Spinal cord (tissue), 10 donors: ENCODE measurements around the gene CACNA1A. TPM values are rescaled to one million over a fixed set of nuclear protein-coding genes. Genes with fewer than 3 reads are reported as not detected.
A peak's percentile ranks its signal among the peaks of the same experiment; 100 is the strongest.
"Not testable (repeated sequence)": the region's sequence is repeated elsewhere in the genome, so short reads cannot be mapped to it uniquely, and the experiment has no call there.

ENCODE experiments used
- DNase-seq, 6 donors: peaks; one replicate each; pipeline versions ENCODE4 v3.0.0 to v3.0.0-alpha.2; 2013 to 2015; ENCODE audit warnings: low spot score in 6 of 6, low read depth in 4 of 6
- H3K27ac ChIP-seq: one replicate; pipeline ENCODE4 v1.5.1; 2013; ENCODE audit warnings: low read depth, low read length, control low read depth
- H3K27me3 ChIP-seq: one replicate; pipeline ENCODE4 v1.6.1; 2013; ENCODE audit warnings: low read length; ENCODE audit not compliant: control insufficient read depth, insufficient read depth
- H3K36me3 ChIP-seq: one replicate; pipeline ENCODE4 v1.6.1; 2013; ENCODE audit warnings: low read length; ENCODE audit not compliant: control insufficient read depth, insufficient read depth
- H3K4me1 ChIP-seq: one replicate; pipeline ENCODE4 v1.6.1; 2013; ENCODE audit warnings: low read length; ENCODE audit not compliant: control insufficient read depth, insufficient read depth
- H3K4me3 ChIP-seq: one replicate; pipeline ENCODE4 v1.5.1; 2013; ENCODE audit warnings: low read depth, low read length, control low read depth
- H3K9me3 ChIP-seq: one replicate; pipeline ENCODE4 v1.6.1; 2013; ENCODE audit warnings: low read length; ENCODE audit not compliant: control insufficient read depth, insufficient read depth
- WGBS: methylation state at CpG from one replicate; pipeline ENCODE4 v1.1.5; 2013; ENCODE audit warnings: missing lambda C conversion rate; ENCODE audit not compliant: insufficient coverage; 5-methylcytosine and 5-hydroxymethylcytosine counted together
- polyA plus RNA-seq, 2 donors: library from polyadenylated mRNA; unstranded; fragments of 120-200 nt; gene quantifications; one replicate each; pipeline ENCODE4 v1.2.1, GENCODE V29; 2013; ENCODE audit not compliant: insufficient read length in 2 of 2
- total RNA-seq, 2 donors: library from RNA; depleted of rRNA in 1 of 2; stranded (reverse); fragments of 120-200 nt in 1 of 2; fragments of >200 nt in 1 of 2; gene quantifications; one replicate each; pipeline versions ENCODE4 v1.2.3 to v1.2.4, GENCODE V29; 2013 to 2014
- donor health status: healthy.

Gene CACNA1A
- total and polyA plus RNA-seq, 4 donors = 39.8 to 116 (median 66.7) TPM

- Histone ChIP-seq H3K27ac (no peak overlapping the region), H3K9me3 (no peaks in the 10 kb centered on the region), H3K27me3 (no peaks in the 10 kb centered on the region), H3K36me3 (no peaks in the 10 kb centered on the region), H3K4me1 (peaks cover 3% of the 10 kb centered on the region), H3K4me3 (no peak overlapping the region)
- no peak for DNase-seq
- WGBS = 93% methylated on average over 4 of the region's 4 CpGs
Observed at GRCh38 chr19:13187419-13187818, 318.9 kb downstream of the CACNA1A start.

DNA sequence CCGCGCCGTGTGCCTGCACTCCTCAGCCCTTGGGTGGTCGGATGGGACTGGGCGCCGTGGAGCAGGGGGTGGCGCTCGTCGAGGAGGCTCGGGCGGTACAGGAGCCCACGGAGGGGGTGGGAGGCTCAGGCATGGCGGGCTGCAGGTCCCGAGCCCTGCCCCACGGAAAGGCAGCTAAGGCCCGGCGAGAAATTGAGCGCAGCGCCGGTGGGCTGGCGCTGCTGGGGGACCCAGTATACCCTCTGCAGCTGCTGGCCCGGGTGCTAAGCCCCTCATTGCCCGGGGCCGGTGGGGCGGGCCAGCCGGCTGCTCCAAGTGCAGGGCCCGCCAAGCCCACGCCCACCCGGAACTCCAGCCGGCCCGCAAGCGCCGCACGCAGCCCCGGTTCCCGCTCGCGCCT lies 319.6 kb downstream of the CACNA1A start:
- H3K4me1 ChIP-seq, DNase-seq, H3K4me3 ChIP-seq, H3K27me3 ChIP-seq, H3K36me3 ChIP-seq, H3K27ac ChIP-seq, H3K9me3 ChIP-seq: not testable (repeated sequence)
- WGBS = 95% methylated on average over 32 of the region's 38 CpGs

- peaks cover 16% of the 10 kb centered on the region for H3K4me1 ChIP-seq
- not testable (repeated sequence) for H3K36me3 ChIP-seq, H3K27ac ChIP-seq, H3K27me3 ChIP-seq, H3K4me3 ChIP-seq, DNase-seq, H3K9me3 ChIP-seq
- WGBS = 62% methylated on average over 18 of the region's 22 CpGs
Observed at GRCh38 chr19:13185763-13186657, 320.3 kb downstream of the CACNA1A start.

- WGBS = 93% methylated on average over 8 of the region's 23 CpGs
- H3K9me3 ChIP-seq, H3K4me3 ChIP-seq, H3K27ac ChIP-seq, DNase-seq, H3K36me3 ChIP-seq, H3K27me3 ChIP-seq: not testable (repeated sequence)
- H3K4me1 ChIP-seq = peaks cover 25% of the 10 kb centered on the region
Observed at GRCh38 chr19:13184926-13185325, 321.4 kb downstream of the CACNA1A start.

DNA sequence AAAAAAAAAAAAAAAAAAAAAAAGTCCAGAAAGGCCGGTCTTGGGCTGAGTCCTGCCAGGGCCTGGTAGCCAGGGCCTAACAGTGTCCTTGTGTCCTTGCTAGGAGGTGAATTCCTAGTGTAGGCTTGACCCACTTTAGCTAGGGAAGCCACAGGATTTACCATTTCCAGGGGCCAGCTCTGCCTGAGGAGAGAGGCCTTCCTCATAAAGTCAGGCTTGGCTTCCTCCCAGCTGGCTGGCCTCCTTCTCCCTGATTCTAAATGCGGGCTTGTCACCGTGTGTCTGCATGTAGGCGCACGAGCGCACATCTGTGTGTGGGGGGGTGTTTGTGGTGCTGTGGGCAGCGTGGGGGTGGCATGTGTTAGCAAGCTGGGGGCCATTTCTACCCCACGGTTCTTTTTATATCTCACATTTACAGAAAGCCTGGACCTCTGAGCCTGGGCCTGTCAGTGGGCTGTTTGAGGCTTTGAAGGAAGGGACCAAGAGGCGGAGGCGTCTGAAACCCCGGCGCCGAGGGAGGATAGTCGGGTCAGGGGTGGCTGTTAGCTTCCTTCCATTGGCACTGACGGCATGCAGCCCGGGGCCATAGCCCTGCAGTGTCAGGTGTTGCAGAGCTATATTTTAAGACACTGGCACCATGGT lies 324.4 kb downstream of the CACNA1A start:
- peak in 5 of 6 donors; percentile 44 to 91 (median 73) for DNase-seq
- H3K27ac ChIP-seq = peak overlapping the region; percentile 81
- WGBS = 14% methylated on average over 8 of the region's 16 CpGs
- no peaks in the 10 kb centered on the region for H3K9me3 ChIP-seq
- H3K36me3 ChIP-seq = no peaks in the 10 kb centered on the region
- no peak overlapping the region for H3K4me3 ChIP-seq
- no peaks in the 10 kb centered on the region for H3K27me3 ChIP-seq
- H3K4me1 ChIP-seq = peaks cover 25% of the 10 kb centered on the region

DNA sequence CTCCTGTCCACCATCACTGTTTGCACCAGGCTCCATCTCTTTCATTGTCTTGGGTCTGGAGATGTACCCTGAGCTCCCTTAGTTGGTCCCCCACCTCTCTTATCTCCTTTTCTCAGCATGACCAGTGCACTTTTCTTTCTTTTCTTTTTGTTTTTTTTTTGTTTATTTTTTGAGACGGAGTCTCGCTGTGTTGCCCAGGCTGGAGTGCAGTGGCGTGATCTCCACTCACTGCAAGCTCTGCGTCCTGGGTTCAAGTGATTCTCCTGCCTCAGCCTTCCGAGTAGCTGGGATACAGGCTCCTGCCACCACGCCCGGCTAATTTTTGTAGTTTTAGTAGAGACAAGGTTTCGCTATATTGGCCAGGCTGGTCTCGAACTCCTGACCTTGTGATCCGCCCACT lies 328.0 kb downstream of the CACNA1A start:
- not testable (repeated sequence) for DNase-seq, H3K4me3 ChIP-seq, H3K9me3 ChIP-seq, H3K27me3 ChIP-seq, H3K27ac ChIP-seq, H3K36me3 ChIP-seq
- WGBS = 92% methylated on average over 10 of the region's 10 CpGs
- peaks cover 22% of the 10 kb centered on the region for H3K4me1 ChIP-seq

GRCh38 chr19:13177584-13177983 lies 328.7 kb downstream of the CACNA1A start:
- H3K36me3 ChIP-seq, H3K27me3 ChIP-seq, H3K4me3 ChIP-seq, H3K27ac ChIP-seq, DNase-seq, H3K9me3 ChIP-seq: not testable (repeated sequence)
- no CpG with 5 or more reads among the region's 5 CpGs for WGBS
- H3K4me1 ChIP-seq = peaks cover 23% of the 10 kb centered on the region

GRCh38 chr19:13176345-13176744 lies 329.9 kb downstream of the CACNA1A start:
- H3K36me3 ChIP-seq = no peaks in the 10 kb centered on the region
- H3K4me1 ChIP-seq = peaks cover 21% of the 10 kb centered on the region
- H3K27me3 ChIP-seq = no peaks in the 10 kb centered on the region
- no peak overlapping the region for H3K27ac ChIP-seq
- no peak overlapping the region for H3K4me3 ChIP-seq
- WGBS = 51% methylated on average over 5 of the region's 8 CpGs
- no peaks in the 10 kb centered on the region for H3K9me3 ChIP-seq
- peak in 1 of 6 donors; percentile 71 for DNase-seq

DNA sequence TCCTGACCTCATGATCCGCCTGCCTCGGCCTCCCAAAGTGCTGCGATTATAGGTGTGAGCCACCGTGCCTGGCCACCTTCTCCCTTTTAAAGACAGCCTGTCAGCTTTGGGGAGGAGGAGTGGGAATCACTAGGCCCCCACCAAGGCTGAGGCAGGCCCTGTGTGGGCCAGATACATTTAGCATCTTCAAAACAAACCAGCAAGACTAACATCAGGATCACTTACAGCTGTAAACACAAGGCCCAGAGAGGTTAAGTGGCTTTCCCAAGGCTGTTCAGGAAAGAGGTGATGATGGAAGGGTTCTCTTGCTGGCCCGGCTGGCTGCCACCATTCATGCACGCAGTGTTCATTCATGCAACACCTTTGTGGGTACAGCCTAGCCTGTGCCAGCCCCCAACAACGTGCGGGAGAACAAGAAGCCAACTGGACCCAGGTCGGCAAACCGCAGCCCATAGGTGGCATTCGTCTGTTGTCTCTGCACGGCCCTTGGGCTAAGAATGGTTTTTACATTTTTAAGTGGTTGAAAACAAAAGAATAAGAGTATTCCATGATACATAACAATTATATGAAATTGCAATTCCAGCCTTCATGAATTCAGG lies 333.0 kb downstream of the CACNA1A start:
- DNase-seq = no peak
- Histone ChIP-seq H3K36me3 (no peaks in the 10 kb centered on the region), H3K27me3 (no peaks in the 10 kb centered on the region), H3K9me3 (no peaks in the 10 kb centered on the region), H3K4me1 (peaks cover 9% of the 10 kb centered on the region), H3K27ac (no peak overlapping the region), H3K4me3 (no peak overlapping the region)
- WGBS = 86% methylated on average over 5 of the region's 12 CpGs
